ENCODE results near the gene GAS1.

GAS1 gene, protein sequence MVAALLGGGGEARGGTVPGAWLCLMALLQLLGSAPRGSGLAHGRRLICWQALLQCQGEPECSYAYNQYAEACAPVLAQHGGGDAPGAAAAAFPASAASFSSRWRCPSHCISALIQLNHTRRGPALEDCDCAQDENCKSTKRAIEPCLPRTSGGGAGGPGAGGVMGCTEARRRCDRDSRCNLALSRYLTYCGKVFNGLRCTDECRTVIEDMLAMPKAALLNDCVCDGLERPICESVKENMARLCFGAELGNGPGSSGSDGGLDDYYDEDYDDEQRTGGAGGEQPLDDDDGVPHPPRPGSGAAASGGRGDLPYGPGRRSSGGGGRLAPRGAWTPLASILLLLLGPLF

DNA sequence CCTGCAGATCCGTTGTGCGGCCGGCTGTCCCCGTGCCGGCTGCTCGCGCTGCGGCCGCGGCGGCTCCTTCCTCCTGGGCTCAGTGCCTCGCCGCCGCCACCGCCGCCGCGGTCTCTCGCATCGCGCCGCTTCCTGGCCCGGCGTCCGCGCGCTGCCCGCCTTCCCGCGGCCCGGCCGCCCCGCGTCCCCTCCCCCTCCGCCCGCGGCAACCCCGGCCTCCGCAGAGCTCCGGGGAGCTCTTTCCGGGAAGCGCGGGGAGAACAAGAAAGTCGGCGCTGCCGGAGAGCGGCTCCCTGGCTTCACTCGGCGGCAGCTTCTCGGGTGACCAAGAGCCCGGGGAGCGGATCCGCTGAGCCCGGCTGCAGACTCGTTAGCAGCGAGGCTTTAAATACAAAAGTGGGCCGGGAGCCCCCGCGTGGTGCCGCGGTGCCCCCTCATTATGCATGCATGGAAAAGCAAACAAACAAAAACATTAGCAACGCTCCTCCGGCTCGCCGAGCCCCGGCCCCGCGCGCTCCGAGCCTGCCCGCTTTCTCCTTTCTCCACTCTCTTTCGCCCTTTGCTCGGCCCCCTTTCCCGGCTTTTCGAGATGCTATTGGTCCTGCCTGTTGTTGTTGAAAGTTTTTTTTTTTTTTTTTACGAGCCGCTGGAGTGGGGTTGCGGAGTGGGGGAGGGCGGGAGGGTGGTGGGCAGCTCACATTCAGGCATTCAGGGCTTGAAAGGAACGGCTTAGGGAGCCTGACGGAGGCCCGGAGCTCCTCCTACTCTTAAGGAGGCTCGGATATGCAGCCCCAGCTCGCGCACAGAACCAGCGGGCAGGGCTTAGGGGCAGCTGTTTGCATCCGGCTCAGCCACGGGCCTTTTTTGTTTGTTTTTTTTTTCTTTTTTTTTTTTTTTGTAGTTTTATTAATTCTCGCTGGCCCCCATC is at the start of gene GAS1:
Gene GAS1, minus strand, starts transcription at position 361 of the 928 bp plus-strand sequence. CDS start 727 bp downstream, outside the sequence.
- peak; percentile 82 for DNase-seq (ENCODE audit: low read depth)

DNA sequence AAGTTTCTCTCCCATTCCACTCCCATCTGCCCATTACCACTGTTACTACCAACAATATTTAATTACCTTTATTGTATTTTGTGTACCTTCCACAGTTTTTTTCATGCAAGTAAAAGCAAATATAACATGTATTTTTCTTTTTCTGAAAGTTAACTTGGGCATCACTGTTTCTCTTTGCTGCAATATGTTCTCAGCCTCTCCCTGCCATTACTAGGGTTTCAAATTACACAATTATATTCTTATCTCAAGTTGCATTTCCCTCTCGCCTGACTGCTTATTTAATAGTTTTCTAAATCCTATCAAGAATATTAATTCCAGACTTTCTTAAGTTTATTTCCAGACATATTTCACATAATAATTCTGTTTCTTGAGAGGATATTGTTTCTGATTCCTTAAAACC is 46.9 kb upstream of the GAS1 start:
- no peak for DNase-seq (ENCODE audit: low read depth)

DNA sequence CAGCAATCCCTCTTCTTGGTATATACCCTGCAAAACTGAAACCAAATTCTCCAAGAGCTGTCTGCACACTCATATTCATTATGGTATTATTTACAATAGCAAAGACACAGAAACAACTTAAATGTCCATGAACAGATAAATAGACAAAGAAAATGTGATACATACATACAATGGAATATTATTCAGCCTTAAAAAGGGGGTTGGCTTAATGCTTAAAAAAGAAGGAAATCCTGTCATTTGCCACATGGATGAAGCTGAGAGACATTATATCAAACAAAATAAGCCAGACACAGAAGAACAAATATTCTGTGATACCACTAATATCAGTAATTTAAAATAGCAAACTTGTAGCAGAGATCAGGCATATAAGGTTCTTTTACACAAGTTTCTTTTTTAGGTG is 46.5 kb upstream of the GAS1 start:
- DNase-seq (ENCODE audit: low read depth) = no peak

DNA sequence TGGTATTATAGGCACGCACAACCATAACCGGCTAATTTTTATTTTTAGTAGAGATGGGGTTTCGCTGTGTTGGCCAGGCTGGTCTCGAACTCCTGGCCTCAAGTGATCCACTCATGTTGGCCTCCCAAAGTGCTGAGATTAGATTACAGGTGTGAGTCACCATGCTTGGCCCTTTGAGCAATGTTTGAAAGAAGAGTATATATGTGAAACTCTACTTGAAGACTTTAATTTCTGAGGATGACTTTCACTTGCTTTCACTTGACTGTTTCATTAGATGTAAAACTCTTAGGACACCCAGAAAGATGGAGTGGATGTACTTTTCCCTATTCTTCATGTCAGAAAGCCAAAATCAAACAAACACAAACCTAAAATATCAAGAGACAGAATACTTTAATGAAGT is 43.8 kb upstream of the GAS1 start:
- no peak for DNase-seq (ENCODE audit: low read depth)

DNA sequence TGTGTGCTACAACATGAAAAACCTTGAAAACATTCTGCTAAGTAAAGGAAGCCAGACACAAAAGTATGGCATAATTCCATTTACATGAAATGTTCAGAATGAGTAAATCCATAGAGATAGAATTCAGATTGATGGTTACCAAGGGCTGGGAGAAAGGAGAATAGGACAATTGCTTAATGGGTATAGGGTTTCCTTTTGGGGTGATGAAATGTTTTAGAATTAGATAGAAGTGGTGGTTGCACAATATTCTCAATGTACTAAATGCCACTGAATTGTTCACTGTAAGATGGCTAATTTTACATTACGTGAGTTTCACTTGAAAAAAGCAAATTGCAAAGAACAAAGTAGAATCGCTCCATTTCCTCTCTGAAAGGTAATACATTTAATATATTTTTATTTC is 43.0 kb upstream of the GAS1 start:
- DNase-seq (ENCODE audit: low read depth) = no peak

DNA sequence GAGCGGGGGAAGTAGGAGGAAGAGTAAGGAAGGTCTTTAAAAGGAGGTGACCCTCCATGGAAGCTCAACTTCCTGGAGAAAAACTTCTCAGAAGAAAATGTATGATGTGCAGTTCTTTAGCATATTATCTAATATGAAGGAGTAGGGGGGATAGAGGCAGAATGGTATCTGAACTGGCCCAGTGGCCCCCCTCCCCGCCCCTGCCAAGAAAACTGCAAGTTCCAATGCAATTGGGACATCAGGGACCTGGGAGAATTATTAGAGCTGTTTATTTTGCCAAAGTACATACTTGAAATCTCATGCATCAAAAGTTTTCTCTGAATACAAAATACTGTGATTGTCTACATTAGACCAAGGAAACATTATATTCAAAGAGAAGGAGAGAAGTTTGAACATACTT is 40.6 kb upstream of the GAS1 start:
- no peak for DNase-seq (ENCODE audit: low read depth)

DNA sequence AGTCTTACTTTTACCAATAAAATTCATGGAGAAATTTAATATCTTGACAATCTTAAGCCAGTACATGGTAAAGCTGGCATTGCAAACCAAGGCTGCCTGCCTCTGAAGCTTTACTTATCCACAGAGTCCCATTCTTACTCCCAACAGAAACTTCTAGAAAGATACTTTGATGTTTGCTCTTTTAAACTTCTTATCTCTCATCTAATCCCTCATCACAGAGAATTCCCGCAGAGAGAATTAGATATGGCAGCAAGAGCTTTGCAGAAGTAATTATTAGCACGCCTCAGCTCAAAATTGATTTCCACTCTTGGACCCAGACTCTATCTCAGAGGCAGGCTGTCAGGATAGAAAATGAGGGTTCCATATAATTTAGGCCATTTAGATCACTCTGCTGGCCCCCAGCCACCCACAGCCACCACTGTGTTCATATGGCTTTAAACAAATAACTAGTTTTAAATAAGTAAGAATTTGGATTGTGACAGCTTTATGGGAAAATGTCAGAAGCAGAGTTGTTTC is 37.9 kb upstream of the GAS1 start:
- DNase-seq (ENCODE audit: low read depth) = no peak

DNA sequence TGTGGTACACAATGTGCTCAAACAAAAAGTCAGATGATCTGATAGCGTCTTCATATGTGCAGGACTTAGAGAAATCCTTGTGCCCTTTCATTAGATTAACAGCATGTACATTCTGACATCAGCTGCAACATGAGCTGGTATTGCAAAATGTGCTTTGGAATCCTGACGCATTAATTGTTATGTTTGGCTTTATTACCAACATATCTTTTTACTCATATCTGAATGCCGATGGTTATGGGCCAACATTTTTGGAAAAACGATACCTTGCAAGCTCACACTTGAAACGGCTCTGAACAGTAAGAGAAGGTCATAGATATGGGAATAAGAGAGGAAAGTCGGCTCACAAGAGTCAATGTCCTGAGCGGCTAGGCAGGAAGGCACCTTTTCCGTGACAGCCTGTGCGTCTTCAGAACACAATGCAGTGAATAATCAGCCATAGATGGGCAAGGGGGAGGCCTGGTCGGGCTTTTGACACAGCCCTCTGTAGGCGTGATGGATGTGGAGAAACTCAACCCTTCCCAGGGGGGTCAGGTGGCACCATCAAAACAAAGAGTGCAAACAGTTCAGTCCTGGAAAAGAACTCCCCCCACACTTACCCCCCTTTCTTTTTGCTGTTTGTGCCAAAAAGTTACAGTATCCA is 36.4 kb upstream of the GAS1 start:
- DNase-seq (ENCODE audit: low read depth) = peak; percentile 87

DNA sequence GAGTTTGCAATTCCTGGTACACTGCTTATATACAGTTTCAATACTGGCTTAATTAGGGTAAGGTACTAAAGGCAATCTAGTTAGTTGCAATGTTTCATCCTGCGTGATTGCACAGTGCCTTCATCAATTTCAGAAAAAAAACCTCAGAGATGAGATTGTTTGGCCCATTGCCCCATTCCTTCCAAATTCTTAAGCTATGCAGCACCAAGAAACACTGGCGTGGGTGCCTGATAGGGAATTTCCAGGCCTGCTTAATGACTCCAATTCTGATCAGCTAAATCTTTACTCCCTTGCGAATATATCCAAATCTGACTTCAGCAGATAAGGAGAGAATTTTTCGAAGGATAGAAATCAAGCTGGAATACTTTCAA is 35.9 kb upstream of the GAS1 start:
- peak; percentile 77 for DNase-seq (ENCODE audit: low read depth)

DNA sequence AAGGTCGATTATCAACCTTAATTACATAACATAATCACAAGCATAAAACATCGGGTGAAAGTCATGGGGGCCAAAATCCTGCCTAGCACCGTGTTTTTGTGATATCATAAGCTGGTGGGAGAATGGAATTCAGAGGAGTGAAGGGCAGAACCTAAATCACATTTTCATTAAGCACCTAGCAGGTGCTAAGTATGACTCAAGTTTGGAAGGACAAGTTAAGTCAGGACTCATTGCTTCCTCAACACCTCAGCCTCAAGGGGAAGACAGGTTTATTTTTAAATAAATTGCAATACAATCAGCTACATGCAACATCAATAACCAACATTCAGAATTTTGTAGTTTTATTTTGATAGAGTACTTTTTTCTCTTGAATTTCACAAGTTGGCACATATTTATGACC is 33.5 kb upstream of the GAS1 start:
- no peak for DNase-seq (ENCODE audit: low read depth)

DNA sequence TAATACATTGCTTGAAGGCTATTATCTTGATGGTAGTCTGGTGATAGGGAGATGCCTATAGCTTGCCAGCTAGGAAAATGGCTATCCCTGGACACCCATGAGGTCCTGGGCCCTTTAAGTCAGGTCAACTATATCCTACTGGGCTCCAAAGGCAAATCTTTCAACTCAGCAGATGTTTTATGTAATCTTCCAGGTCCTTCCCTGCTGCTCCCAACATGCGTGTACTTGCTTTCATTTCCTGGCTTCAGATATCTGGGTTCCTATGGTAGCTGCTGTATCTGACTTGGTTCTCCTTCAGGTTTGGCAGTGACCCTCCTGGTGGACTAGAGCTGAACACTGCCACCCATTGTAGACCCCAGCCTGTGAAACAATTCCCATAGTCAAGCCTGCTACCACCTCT is 32.4 kb upstream of the GAS1 start:
- DNase-seq (ENCODE audit: low read depth) = no peak

DNA sequence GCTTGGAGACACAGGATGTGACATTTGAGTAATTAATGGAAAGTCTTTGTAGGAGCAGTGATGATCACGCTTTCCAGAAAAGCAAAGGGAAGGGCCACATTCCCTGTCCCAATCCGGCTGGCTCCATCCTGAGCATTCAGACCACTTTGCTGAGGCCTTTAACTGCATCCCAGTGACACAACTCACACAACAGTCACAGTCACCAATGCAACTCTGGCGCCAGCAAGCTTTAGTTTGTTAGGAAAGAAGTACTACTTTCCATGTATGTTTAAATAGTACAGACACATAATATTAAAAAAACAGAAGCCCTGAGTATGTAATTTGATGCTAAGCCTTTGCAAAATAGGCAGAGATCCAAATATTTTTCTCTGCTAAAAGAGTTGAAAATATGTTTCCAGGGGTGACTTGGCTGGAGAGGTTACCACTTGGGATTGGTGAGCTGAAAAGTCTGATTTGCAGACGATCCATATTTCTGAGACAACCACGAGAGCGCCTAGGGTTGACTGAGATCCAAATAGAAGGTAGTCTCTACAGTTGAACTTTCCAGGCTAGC is 31.7 kb upstream of the GAS1 start:
- DNase-seq (ENCODE audit: low read depth) = peak; percentile 58

DNA sequence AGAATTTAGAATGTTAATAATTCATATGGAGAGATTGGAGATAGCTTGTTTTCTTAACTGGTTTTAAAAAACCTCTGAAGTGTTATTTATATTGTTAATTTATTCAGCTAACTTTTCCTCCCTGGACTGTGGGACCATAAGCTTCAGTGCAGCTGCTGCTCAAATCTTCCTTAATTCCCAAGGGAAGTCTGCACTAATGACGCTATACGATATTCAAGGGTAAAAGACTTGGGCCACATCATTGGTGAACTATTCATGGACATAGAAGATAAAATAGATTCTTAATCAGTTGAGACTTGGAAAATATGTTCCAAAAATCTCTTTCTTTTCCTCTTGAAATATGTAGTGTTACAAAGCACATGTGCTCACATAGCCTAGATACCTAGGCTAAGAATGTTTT is 31.1 kb upstream of the GAS1 start:
- peak; percentile 58 for DNase-seq (ENCODE audit: low read depth)

DNA sequence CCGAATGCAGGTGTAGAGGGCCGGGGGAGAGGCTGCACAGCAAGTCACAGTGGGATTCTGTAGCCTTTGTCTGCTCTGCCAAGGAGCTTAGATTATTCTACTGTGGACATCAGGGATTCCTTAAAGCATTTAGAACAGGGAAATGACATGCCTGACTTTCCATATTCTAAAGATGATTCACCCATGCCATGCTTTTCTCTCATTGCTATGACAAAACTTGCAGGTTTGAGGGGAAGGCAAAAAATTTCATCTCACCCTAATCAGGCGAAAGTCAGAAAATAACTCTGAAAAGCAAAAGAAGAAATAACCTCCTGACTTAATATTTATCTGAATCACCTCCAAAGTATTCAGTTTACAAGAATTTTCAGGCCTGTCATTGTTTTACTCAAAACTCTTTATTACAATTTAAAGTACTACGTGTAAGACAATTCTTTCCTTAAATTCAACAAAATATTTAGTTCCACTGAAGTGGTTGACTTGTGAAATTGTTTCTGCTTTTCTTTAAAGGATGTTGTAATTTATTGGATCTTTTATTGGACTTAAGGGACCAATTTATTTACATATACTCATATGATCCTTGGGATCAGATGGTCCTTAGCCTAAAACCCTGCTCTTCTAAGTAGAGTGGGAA is 30.0 kb upstream of the GAS1 start:
- peak; percentile 63 for DNase-seq (ENCODE audit: low read depth)

DNA sequence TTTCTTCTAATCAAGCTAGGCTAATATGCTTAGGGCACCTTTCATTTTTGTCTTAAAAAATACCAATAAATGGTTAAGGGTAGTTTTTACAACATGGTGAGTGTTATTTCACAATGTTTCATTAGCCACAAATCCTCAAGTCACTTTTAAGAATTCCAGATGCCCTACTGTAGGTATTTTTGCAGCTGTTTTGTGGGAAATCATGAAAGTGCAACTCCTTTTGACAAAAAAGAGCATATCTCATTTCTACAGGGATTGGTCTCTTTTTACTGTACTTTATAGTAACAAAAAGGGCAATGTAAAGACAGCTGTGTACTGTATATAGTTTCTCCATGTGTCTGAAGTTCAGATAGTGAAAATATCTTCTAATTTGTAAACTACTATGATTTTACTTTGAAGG is 28.3 kb upstream of the GAS1 start:
- no peak for DNase-seq (ENCODE audit: low read depth)

DNA sequence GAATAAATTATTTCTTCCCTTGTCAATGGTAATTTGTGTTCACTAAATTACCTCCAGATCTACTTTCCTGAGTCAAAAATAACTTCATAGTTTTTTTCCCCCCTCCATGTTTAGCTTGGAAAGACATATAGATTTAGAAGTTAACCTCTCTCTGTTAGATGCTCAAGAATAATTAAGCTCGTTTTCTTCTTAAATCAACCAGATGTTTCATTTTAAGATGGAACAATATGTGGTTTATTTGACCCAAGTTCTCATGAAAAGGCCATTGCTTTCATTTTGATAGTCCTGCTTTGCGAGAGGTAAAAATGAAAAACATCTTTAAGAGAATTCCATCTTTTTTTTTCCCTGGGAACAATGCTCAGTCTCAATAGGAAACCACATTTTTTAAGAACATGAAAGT is 27.7 kb upstream of the GAS1 start:
- no peak for DNase-seq (ENCODE audit: low read depth)

DNA sequence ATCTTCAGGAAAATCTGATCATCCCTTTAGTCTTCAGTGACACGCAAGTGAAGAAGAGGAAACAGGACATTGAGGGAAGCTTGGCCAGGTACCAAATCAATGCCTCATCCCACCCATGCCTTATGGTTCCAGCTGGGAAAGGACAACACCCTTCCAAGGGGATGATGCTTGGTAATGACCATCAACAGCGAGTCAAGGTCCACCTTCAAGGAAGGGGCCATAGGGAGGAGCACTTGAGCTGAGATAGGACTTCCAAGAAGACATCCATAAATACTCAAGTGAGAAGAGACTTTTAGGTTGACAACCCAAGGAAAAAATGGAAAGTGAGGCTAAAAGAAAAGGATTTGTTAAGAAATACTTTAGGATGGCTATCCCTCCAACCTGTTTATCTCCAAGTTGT is 27.1 kb upstream of the GAS1 start:
- DNase-seq (ENCODE audit: low read depth) = no peak

DNA sequence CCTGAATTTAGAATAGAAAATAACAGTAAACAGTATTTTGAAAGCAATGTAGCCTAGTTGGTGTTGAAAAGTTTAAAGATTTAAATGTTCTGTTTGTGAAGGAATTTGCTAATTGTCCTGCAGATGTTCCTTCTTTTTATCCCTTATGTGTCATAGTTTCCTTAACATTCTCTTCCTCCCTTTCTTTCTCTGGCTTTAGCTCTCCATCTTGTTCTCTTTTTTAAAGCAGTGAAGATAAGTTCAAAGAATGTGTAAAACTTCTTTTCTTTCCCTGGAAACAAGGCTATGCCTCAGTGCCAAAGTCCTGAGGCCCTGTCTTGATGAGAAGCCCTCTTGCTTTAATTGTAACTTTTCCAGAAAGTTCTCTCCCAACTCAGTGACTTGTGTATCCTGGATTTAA is 24.4 kb upstream of the GAS1 start:
- no peak for DNase-seq (ENCODE audit: low read depth)

DNA sequence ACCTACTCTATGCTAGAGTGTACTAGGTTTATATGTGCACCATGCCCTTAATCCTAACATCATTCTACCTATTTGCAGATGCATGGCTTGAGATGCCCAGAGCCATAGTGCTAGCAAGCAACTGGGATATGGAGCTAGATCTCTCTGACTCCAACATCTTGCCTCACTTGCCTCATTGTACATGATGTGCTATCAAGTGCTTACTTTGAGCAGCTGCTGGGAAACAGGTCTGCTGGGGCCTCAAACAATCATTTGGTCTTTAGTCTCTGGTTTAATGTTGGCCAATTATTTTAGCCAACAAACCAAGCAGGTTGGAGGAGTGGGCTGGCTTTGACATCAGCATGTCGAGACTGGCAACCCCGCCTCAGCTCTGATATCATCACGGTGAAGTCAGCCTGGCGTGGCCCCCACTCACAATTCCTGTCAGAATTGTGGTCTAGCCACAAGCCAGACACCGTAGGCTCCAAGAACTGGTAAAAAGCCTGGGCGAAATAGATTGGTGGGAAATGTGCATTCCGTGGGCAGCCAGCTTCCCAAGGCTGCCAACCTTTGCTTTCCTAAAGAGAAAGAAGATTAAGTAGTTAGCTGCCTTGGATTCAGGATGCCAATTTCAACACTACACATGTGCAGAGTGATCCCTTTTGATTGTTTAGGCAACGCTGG is 21.1 kb upstream of the GAS1 start:
- DNase-seq (ENCODE audit: low read depth) = no peak

DNA sequence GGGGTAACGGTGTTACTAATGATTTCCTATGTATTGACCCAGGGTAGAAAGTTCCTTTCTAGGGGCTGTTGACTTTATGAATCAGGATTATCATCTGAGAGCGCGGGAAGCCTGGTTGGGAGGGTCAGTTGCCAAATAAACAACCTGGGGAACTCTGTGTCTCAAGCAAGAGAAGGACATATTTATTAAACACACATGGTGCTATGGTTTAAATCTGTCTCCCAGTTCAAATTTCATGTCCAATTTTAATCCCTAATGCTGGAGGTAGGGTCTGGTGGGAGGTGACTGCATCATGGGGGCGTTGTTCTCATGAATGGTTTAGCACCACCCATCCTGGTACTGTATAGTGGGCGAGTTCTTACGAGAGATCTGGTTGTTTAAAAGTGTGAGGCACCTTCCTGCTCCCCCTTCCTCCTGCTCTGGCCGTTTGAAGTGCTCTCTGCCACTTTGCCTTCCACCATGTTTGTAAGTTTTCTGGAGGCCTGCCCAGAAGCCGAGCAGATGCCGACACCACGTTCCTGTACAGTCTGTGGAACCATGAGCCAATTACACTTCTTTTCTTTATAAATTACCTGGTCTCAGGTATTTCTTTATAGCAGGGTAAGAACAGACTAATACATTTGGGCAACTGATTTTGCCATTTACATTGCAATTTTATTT is 19.7 kb upstream of the GAS1 start:
- DNase-seq (ENCODE audit: low read depth) = no peak

Data from HS-27A (cell line).